ENCODE results near the gene IFIT2. TPM values are rescaled to one million over a fixed set of nuclear protein-coding genes. Genes with fewer than 3 reads are reported as not detected.

Gene IFIT2
- total RNA-seq, 2 experiments from 2014 or later, result 0.57 to 0.72 TPM

- TF ChIP-seq CTCF (conservative IDR thresholded peaks at IDR 0.05; ENCODE audit: low read length), result no peak
- Histone ChIP-seq H3K79me2 (ENCODE audit: insufficient read depth, low read depth, low read length) (no peaks in the 10 kb centered on the region), H3K4me3 (ENCODE audit: low read depth, low read length, poor library complexity, severe bottlenecking) (no peak overlapping the region), H3K36me3 (ENCODE audit: insufficient read depth, low read length) (no peaks in the 10 kb centered on the region), H2AFZ (ENCODE audit: low read length) (no peak overlapping the region), H3K4me2 (ENCODE audit: low read length) (no peak overlapping the region), H3K4me1 (ENCODE audit: insufficient read depth, low read length, poor library complexity, severe bottlenecking) (peaks cover 17% of the 10 kb centered on the region), H4K20me1 (ENCODE audit: insufficient read depth, low read length) (no peaks in the 10 kb centered on the region), H3K27ac (ENCODE audit: low read depth, low read length, poor library complexity, severe bottlenecking) (no peak overlapping the region), H3K9me2 (ENCODE audit: insufficient read depth, low read length) (no peaks in the 10 kb centered on the region), H3K9me3 (ENCODE audit: low read length) (no peaks in the 10 kb centered on the region; the same call in 1 of the 2 replicates)
- DNase-seq (ENCODE audit: low spot score), result no peak
- intact Hi-C loops (cut with micrococcal nuclease; ENCODE audit: unreplicated experiment), result no loop called here
- BruUV-seq (replicated peaks), result no TSS peak
- ChIA-PET CTCF (ENCODE audit: unreplicated experiment) (no interaction called here), POLR2A (interaction anchor here (1.3 kb wide), 1 partner anchor 65 kb away, joined by 3 read pairs; no protein-coding TSS in a partner anchor)
Measured at GRCh38 chr10:89304026-89304425, 2.2 kb downstream of the IFIT2 start.

GRCh38 chr10:89304446-89304845, 2.6 kb downstream of the IFIT2 start:
- no TSS peak for BruUV-seq (replicated peaks)
- Histone ChIP-seq H3K79me2 (ENCODE audit: insufficient read depth, low read depth, low read length) (no peaks in the 10 kb centered on the region), H3K27ac (ENCODE audit: low read depth, low read length, poor library complexity, severe bottlenecking) (no peak overlapping the region), H2AFZ (ENCODE audit: low read length) (no peak overlapping the region), H4K20me1 (ENCODE audit: insufficient read depth, low read length) (no peaks in the 10 kb centered on the region), H3K4me2 (ENCODE audit: low read length) (no peak overlapping the region), H3K9me3 (ENCODE audit: low read length) (no peaks in the 10 kb centered on the region; the same call in 1 of the 2 replicates), H3K36me3 (ENCODE audit: insufficient read depth, low read length) (no peaks in the 10 kb centered on the region), H3K4me3 (ENCODE audit: low read depth, low read length, poor library complexity, severe bottlenecking) (no peak overlapping the region), H3K9me2 (ENCODE audit: insufficient read depth, low read length) (no peaks in the 10 kb centered on the region), H3K4me1 (ENCODE audit: insufficient read depth, low read length, poor library complexity, severe bottlenecking) (peaks cover 17% of the 10 kb centered on the region)
- intact Hi-C loops (cut with micrococcal nuclease; ENCODE audit: unreplicated experiment), result no loop called here
- no peak for DNase-seq (ENCODE audit: low spot score)
- ChIA-PET POLR2A (interaction anchor here (0.8 to 1.3 kb wide), 2 partner anchors 19 to 65 kb away, joined by 3 read pairs; no protein-coding TSS in a partner anchor), CTCF (ENCODE audit: unreplicated experiment) (no interaction called here)
- no peak for TF ChIP-seq EZH2phosphoT487 (IDR thresholded peaks at IDR 0.05; ENCODE audit: borderline replicate concordance, low read depth, low read length)
- TF ChIP-seq CTCF (conservative IDR thresholded peaks at IDR 0.05; ENCODE audit: low read length), result no peak

GRCh38 chr10:89304925-89305324, 3.1 kb downstream of the IFIT2 start:
- TF ChIP-seq CTCF (conservative IDR thresholded peaks at IDR 0.05; ENCODE audit: low read length) (no peak), EZH2phosphoT487 (IDR thresholded peaks at IDR 0.05; ENCODE audit: borderline replicate concordance, low read depth, low read length) (no peak)
- ChIA-PET CTCF (ENCODE audit: unreplicated experiment) (no interaction called here), POLR2A (interaction anchor here (0.8 to 1.3 kb wide), 2 partner anchors 19 to 64 kb away, joined by 3 read pairs; no protein-coding TSS in a partner anchor)
- H3K4me1 ChIP-seq (ENCODE audit: insufficient read depth, low read length, poor library complexity, severe bottlenecking), result peaks cover 17% of the 10 kb centered on the region
- no peak for DNase-seq (ENCODE audit: low spot score)
- BruUV-seq (replicated peaks), result no TSS peak
- no peaks in the 10 kb centered on the region for H3K9me3 ChIP-seq (ENCODE audit: low read length)
- no peak overlapping the region for H3K27ac ChIP-seq (ENCODE audit: low read depth, low read length, poor library complexity, severe bottlenecking)
- H4K20me1 ChIP-seq (ENCODE audit: insufficient read depth, low read length), result no peaks in the 10 kb centered on the region
- H3K79me2 ChIP-seq (ENCODE audit: insufficient read depth, low read depth, low read length), result no peaks in the 10 kb centered on the region
- H3K9me2 ChIP-seq (ENCODE audit: insufficient read depth, low read length), result no peaks in the 10 kb centered on the region
- no peaks in the 10 kb centered on the region for H3K36me3 ChIP-seq (ENCODE audit: insufficient read depth, low read length)
- H3K4me3 ChIP-seq (ENCODE audit: low read depth, low read length, poor library complexity, severe bottlenecking), result no peak overlapping the region
- no peak overlapping the region for H3K4me2 ChIP-seq (ENCODE audit: low read length)
- H2AFZ ChIP-seq (ENCODE audit: low read length), result no peak overlapping the region
- intact Hi-C loops (cut with micrococcal nuclease; ENCODE audit: unreplicated experiment), result no loop called here

Measured in OCI-LY7 (cell line).